ENCODE data around the gene MACROD2. TPM values are rescaled to one million over a fixed set of nuclear protein-coding genes. Genes with fewer than 3 reads are reported as not detected.

Gene MACROD2
- total RNA-seq, 1 experiment from 2014 or later, result 2.3 TPM

GRCh38 chr20:16083639-16084280 lies 2088.4 kb downstream of the MACROD2 start:
- DNase-seq (ENCODE audit: low spot score), result no peak

- no peak for DNase-seq (ENCODE audit: low spot score)
Observed at GRCh38 chr20:16095226-16095625, 2099.9 kb downstream of the MACROD2 start.

GRCh38 chr20:16096756-16097326 lies 2101.5 kb downstream of the MACROD2 start:
- DNase-seq (ENCODE audit: low spot score), result no peak

- DNase-seq (ENCODE audit: low spot score), result no peak
Observed at GRCh38 chr20:16097788-16098187, 2102.5 kb downstream of the MACROD2 start.

GRCh38 chr20:16098890-16099639 lies 2103.7 kb downstream of the MACROD2 start:
- DNase-seq (ENCODE audit: low spot score), result no peak

GRCh38 chr20:16100111-16100510 lies 2104.8 kb downstream of the MACROD2 start:
- no peak for DNase-seq (ENCODE audit: low spot score)

GRCh38 chr20:16100767-16101166 lies 2105.5 kb downstream of the MACROD2 start:
- DNase-seq (ENCODE audit: low spot score), result no peak

Small RNAs within 50 kb of the gene (small RNA-seq; reads per million reads assigned to genes)
- gene RN7SL864P (not detected), gene RNA5SP475 (not detected), gene RNU6-1159P (not detected), gene RNU6-115P (not detected), gene RNU6-228P (not detected), gene RNU6-278P (not detected), gene RPS3P1 (not detected)

Other genes starting within 250 kb of the MACROD2 start
- 3.7 and 4.7 TPM in 2 replicates for gene ESF1, start 210.6 kb upstream of the MACROD2 start, total RNA-seq (2014; rRNA removed; shearing (Covaris generic))
- gene NDUFAF5, start 210.5 kb upstream of the MACROD2 start, total RNA-seq (2014; rRNA removed; shearing (Covaris generic)), result 15.7 and 19.9 TPM in 2 replicates
- not detected in 2 replicates for gene SEL1L2, start 4.9 kb upstream of the MACROD2 start, total RNA-seq (2014; rRNA removed; shearing (Covaris generic))

Measured in HT-29 (cell line).